Loucy (cell line): ENCODE data around the gene ZBTB34.
A peak's percentile ranks its signal among the peaks of the same experiment; 100 is the strongest.
"Not testable (repeated sequence)": the region's sequence is repeated elsewhere in the genome, so short reads cannot be mapped to it uniquely, and the experiment has no call there.

Experiments
- H2AFZ ChIP-seq: fragments of 200-600 bp; sonication (generic); 2 replicates; pipeline ENCODE4 v1.6.0; 2016; ENCODE audit warnings: antibody characterized with exemption, mild to moderate bottlenecking, low read length, moderate library complexity
- H3F3A ChIP-seq: fragments of 200-600 bp; 2 replicates; pipeline ENCODE4 v1.6.0; 2016; ENCODE audit warnings: antibody characterized with exemption, low read depth, mild to moderate bottlenecking
- H3K27me3 ChIP-seq: fragments of 200-600 bp; sonication (generic); 2 replicates; pipeline ENCODE4 v1.6.1; 2014; ENCODE audit warnings: low read length, mild to moderate bottlenecking; ENCODE audit not compliant: insufficient read depth, poor library complexity, severe bottlenecking
- H3K36me3 ChIP-seq: fragments of 200-600 bp; sonication (generic); 2 replicates; pipeline ENCODE4 v1.6.1; 2016; ENCODE audit warnings: low read length; ENCODE audit not compliant: insufficient read depth
- H3K4me1 ChIP-seq: fragments of 200-600 bp; sonication (generic); 2 replicates; pipeline ENCODE4 v1.5.1; 2014; ENCODE audit warnings: low read length, mild to moderate bottlenecking; ENCODE audit not compliant: insufficient read depth, poor library complexity, severe bottlenecking
- H3K4me2 ChIP-seq: fragments of 200-600 bp; sonication (generic); 2 replicates; pipeline ENCODE4 v1.6.0; 2014; ENCODE audit warnings: antibody characterized with exemption, low read length, low read depth, mild to moderate bottlenecking; ENCODE audit not compliant: poor library complexity, severe bottlenecking
- H3K4me3 ChIP-seq: fragments of 200-600 bp; sonication (generic); 2 replicates; pipeline ENCODE4 v1.5.1; 2014; ENCODE audit warnings: low read length, mild to moderate bottlenecking, mixed read lengths; ENCODE audit not compliant: poor library complexity, severe bottlenecking
- H3K79me2 ChIP-seq: fragments of 200-600 bp; sonication (generic); 2 replicates; pipeline ENCODE4 v1.6.1; 2014; ENCODE audit warnings: low read length; ENCODE audit not compliant: insufficient read depth
- H3K9ac ChIP-seq: fragments of 200-600 bp; sonication (generic); 2 replicates; pipeline ENCODE4 v1.6.0; 2014; ENCODE audit warnings: mild to moderate bottlenecking, low read depth, low read length, moderate library complexity; ENCODE audit not compliant: poor library complexity, severe bottlenecking
- H3K9me2 ChIP-seq: fragments of 200-600 bp; sonication (generic); replicated peaks from 2 replicates; pipeline ENCODE4 v1.6.1; 2016; ENCODE audit warnings: low read depth, low read length, mixed read lengths
- H3K9me3 ChIP-seq: fragments of 200-600 bp; sonication (generic); 2 replicates; pipeline ENCODE4 v1.6.1; 2014; ENCODE audit warnings: mild to moderate bottlenecking, antibody characterized with exemption, low read length, low read depth; ENCODE audit not compliant: insufficient read depth
- H4K20me1 ChIP-seq: fragments of 200-600 bp; sonication (generic); 2 replicates; pipeline ENCODE4 v1.6.0; 2014; ENCODE audit warnings: antibody characterized with exemption, low read length, mild to moderate bottlenecking; ENCODE audit not compliant: insufficient read depth, poor library complexity, severe bottlenecking
- EZH2phosphoT487 ChIP-seq: fragments of 200-600 bp; IDR thresholded peaks from 2 replicates; pipeline ENCODE4 v1.6.1; 2018; ENCODE audit warnings: antibody characterized with exemption, mild to moderate bottlenecking, moderate library complexity, borderline replicate concordance
- TF ChIP-seq, protein P1 (sequence below): fragments of 200-600 bp; sonication (generic); conservative IDR thresholded peaks from 2 replicates; pipeline ENCODE4 v1.5.1; 2014; ENCODE audit warnings: mild to moderate bottlenecking, antibody characterized with exemption, low read length

The ZBTB34 gene, protein sequence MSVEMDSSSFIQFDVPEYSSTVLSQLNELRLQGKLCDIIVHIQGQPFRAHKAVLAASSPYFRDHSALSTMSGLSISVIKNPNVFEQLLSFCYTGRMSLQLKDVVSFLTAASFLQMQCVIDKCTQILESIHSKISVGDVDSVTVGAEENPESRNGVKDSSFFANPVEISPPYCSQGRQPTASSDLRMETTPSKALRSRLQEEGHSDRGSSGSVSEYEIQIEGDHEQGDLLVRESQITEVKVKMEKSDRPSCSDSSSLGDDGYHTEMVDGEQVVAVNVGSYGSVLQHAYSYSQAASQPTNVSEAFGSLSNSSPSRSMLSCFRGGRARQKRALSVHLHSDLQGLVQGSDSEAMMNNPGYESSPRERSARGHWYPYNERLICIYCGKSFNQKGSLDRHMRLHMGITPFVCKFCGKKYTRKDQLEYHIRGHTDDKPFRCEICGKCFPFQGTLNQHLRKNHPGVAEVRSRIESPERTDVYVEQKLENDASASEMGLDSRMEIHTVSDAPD

DNA sequence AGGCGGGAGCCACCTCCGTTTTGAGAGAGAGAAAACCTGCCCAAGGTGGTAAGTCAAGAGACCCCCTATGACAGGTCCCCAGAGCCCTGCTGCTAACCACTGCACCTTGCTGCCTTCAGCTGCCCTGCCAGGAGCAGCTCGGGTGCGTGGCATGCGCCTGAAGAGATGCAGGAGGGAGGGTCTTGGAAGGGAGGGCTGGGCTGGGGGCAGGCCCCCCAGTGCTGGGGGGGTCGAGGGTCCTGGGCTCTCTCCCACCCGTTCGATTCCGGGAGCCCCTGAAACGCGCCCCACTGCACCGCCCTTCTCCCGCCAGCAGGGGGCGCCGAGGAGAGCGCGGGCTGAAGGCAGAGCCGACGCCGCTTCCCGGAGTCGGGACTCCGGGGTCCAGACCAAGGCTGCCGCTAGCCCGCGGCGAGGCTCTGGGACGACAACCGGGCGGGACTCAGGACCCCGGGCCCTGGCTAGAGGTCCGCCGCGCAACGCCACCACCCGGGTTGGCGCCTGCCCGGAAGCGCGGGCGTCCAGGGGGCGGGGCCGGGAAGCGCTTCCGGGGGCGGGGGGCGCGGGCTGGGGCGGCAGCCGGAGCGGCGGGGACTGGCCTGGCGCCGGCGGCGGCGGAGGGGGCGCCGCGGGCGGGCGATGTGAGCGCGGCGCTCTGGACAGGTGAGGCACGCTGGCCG is at the start of gene ZBTB34:
Gene ZBTB34, plus strand, starts transcription at position 563 of the 680 bp plus-strand sequence. CDS start 18,761 bp downstream, outside the sequence.
- H3K4me2 ChIP-seq = peak within 1 kb of the TSS; percentile 90
- H3K9me3 ChIP-seq = no peaks in the 10 kb centered on the region
- peaks cover 14% of the 10 kb centered on the region for H4K20me1 ChIP-seq
- H3K79me2 ChIP-seq = peaks cover 39% of the 10 kb centered on the region
- H3K27me3 ChIP-seq = no peaks in the 10 kb centered on the region
- no peak for TF ChIP-seq EZH2phosphoT487
- TF ChIP-seq, protein P1, sequence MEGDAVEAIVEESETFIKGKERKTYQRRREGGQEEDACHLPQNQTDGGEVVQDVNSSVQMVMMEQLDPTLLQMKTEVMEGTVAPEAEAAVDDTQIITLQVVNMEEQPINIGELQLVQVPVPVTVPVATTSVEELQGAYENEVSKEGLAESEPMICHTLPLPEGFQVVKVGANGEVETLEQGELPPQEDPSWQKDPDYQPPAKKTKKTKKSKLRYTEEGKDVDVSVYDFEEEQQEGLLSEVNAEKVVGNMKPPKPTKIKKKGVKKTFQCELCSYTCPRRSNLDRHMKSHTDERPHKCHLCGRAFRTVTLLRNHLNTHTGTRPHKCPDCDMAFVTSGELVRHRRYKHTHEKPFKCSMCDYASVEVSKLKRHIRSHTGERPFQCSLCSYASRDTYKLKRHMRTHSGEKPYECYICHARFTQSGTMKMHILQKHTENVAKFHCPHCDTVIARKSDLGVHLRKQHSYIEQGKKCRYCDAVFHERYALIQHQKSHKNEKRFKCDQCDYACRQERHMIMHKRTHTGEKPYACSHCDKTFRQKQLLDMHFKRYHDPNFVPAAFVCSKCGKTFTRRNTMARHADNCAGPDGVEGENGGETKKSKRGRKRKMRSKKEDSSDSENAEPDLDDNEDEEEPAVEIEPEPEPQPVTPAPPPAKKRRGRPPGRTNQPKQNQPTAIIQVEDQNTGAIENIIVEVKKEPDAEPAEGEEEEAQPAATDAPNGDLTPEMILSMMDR = peak; percentile 93
- H3K36me3 ChIP-seq = no peaks in the 10 kb centered on the region
- H3K9ac ChIP-seq = peak within 1 kb of the TSS; percentile 75
- no peaks in the 10 kb centered on the region for H3F3A ChIP-seq
- peak within 1 kb of the TSS; percentile 99 for H2AFZ ChIP-seq
- peaks cover 38% of the 10 kb centered on the region for H3K4me1 ChIP-seq
- no peaks in the 10 kb centered on the region for H3K9me2 ChIP-seq
- H3K4me3 ChIP-seq = peak within 1 kb of the TSS; percentile 96

DNA sequence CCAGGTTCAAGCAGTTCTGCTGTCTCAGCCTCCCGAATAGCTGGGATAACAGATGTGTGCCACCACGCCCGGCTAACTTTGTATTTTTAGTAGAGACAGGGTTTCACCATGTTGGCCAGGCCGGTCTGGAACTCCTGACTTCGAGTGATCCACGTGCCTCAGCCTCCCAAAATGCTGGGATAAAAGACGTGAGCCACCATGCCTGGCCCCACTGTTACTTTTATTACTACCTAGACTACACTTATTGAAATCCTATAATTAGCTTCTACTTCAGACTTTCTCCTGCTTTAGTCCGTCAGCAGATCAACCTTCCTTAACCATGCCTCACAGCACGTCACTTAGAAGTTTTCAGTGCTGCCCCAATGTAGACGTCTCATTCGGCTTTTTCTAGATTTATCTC is 47.4 kb upstream of the ZBTB34 start:
- Histone ChIP-seq H3K9me2 (no peaks in the 10 kb centered on the region), H3K27me3 (no peaks in the 10 kb centered on the region), H2AFZ (no peak overlapping the region), H3F3A (no peaks in the 10 kb centered on the region), H3K79me2 (peaks cover 58% of the 10 kb centered on the region), H3K9me3 (peaks cover 9% of the 10 kb centered on the region; the same call in 1 of the 2 replicates), H4K20me1 (peaks cover 14% of the 10 kb centered on the region), H3K36me3 (peaks cover 21% of the 10 kb centered on the region), H3K4me1 (peaks cover 9% of the 10 kb centered on the region), H3K4me3 (no peak overlapping the region), H3K4me2 (no peak overlapping the region), H3K9ac (no peak overlapping the region)
- TF ChIP-seq, protein P1 = no peak

DNA sequence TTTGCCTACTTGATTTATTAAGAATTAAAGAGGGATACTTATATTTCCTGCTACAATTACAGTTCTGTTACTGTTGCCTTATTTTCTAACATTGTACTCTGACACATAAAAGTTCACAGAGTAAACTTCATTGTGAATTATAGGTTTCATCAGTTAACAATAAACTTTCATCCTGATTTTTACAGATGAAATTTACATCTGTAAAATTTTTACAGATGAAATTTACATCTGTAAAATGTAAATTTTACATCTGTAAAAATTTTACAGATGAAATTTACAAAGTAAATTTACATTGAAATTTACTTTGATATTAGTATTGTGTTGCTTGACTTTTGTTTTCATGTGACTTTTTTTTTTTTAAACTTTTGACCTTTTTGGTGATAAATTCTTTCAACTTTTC is 46.3 kb upstream of the ZBTB34 start:
- Histone ChIP-seq H3K36me3 (peaks cover 26% of the 10 kb centered on the region), H3K79me2 (peaks cover 59% of the 10 kb centered on the region), H2AFZ (no peak overlapping the region), H3K9ac (no peak overlapping the region), H3K27me3 (no peaks in the 10 kb centered on the region), H3K4me1 (peaks cover 5% of the 10 kb centered on the region), H3K9me3 (peaks cover 18% of the 10 kb centered on the region; the same call in 1 of the 2 replicates), H3F3A (no peaks in the 10 kb centered on the region), H4K20me1 (peaks cover 4% of the 10 kb centered on the region), H3K4me3 (no peak overlapping the region), H3K9me2 (no peaks in the 10 kb centered on the region), H3K4me2 (no peak overlapping the region)
- TF ChIP-seq, protein P1 = no peak
- TF ChIP-seq EZH2phosphoT487 = no peak

DNA sequence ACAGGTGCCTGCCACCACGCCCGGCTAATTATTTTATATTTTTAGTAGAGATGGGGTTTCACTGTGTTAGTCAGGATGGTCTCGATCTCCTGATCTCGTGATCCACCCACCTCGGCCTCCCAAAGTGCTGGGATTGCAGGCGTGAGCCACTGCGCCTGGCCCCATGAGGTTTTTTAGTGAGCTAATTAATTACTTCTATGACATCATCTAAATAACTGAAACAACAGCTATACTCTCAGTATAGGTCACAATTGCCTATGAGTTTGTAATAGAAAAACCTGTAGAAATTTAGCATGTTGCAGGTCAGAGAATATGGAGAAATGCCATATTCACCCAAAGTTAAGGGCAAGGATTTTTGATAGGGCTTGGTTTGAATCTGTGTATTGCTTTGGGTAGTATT is 42.8 kb upstream of the ZBTB34 start:
- H3K4me1 ChIP-seq, H3K9ac ChIP-seq, H3K4me3 ChIP-seq, H2AFZ ChIP-seq, H3K9me2 ChIP-seq, H3F3A ChIP-seq, H3K27me3 ChIP-seq, H3K4me2 ChIP-seq, H4K20me1 ChIP-seq: not testable (repeated sequence)
- H3K9me3 ChIP-seq = peaks cover 26% of the 10 kb centered on the region; the same call in 1 of the 2 replicates
- peaks cover 40% of the 10 kb centered on the region for H3K36me3 ChIP-seq
- H3K79me2 ChIP-seq = peaks cover 60% of the 10 kb centered on the region
